HFF-Myc (cell line): ENCODE measurements around the gene RAB24.
A peak's percentile ranks its signal among the peaks of the same experiment; 100 is the strongest.

Source experiments
- DNase-seq: peaks from one replicate; pipeline ENCODE4 v3.0.0-alpha.2; 2011; ENCODE audit warnings: low read depth; ENCODE audit errors: extremely low read depth
- H3K4me3 ChIP-seq: replicated peaks from 2 replicates; pipeline ENCODE4 v1.5.1; 2011; ENCODE audit warnings: low read depth, mild to moderate bottlenecking, control low read depth, low read length
- CTCF ChIP-seq: IDR thresholded peaks from 2 replicates; pipeline ENCODE4 v1.5.1; 2012; ENCODE audit warnings: mild to moderate bottlenecking, low read depth, low read length, control low read depth; ENCODE audit errors: missing control alignments

The RAB24 gene

GRCh38 chr5:177327539-177328522 is 24.3 kb upstream of the RAB24 start:
- H3K4me3 ChIP-seq = no peak overlapping the region
- no peak for DNase-seq
- no peak for TF ChIP-seq CTCF

- DNase-seq = no peak
- H3K4me3 ChIP-seq = no peak overlapping the region
- no peak for TF ChIP-seq CTCF
These were observed 22.4 kb upstream of the RAB24 start for GRCh38 chr5:177325868-177326381.

GRCh38 chr5:177320879-177321278 is 17.4 kb upstream of the RAB24 start:
- DNase-seq = no peak
- H3K4me3 ChIP-seq = no peak overlapping the region
- no peak for TF ChIP-seq CTCF

GRCh38 chr5:177319913-177320588 is 16.5 kb upstream of the RAB24 start:
- TF ChIP-seq CTCF = no peak
- no peak for DNase-seq

GRCh38 chr5:177317959-177318377 is 14.4 kb upstream of the RAB24 start:
- DNase-seq = peak; percentile 37
- TF ChIP-seq CTCF = peak; percentile 87
- no peak overlapping the region for H3K4me3 ChIP-seq

More at GRCh38 chr5:177319913-177320588, 16.5 kb upstream of the RAB24 start:
- H3K4me3 ChIP-seq = no peak overlapping the region

GRCh38 chr5:177316005-177316404 is 12.5 kb upstream of the RAB24 start:
- H3K4me3 ChIP-seq = no peak overlapping the region
- no peak for DNase-seq
- TF ChIP-seq CTCF = no peak
